Inferior parietal cortex (tissue), 1 donor: ENCODE measurements around the gene CBARP.
A peak's percentile ranks its signal among the peaks of the same experiment; 100 is the strongest.

Experiments used
- DNase-seq: peaks from one replicate; pipeline ENCODE4 v3.0.0-alpha.2; 2016; ENCODE audit errors: extremely low spot score

Gene CBARP

GRCh38 chr19:1239796-1240737 lies 2.3 kb upstream of the CBARP start:
- DNase-seq, result peak; percentile 85

- no peak for DNase-seq
Observed at GRCh38 chr19:1239420-1239795, 1.6 kb upstream of the CBARP start.

DNA sequence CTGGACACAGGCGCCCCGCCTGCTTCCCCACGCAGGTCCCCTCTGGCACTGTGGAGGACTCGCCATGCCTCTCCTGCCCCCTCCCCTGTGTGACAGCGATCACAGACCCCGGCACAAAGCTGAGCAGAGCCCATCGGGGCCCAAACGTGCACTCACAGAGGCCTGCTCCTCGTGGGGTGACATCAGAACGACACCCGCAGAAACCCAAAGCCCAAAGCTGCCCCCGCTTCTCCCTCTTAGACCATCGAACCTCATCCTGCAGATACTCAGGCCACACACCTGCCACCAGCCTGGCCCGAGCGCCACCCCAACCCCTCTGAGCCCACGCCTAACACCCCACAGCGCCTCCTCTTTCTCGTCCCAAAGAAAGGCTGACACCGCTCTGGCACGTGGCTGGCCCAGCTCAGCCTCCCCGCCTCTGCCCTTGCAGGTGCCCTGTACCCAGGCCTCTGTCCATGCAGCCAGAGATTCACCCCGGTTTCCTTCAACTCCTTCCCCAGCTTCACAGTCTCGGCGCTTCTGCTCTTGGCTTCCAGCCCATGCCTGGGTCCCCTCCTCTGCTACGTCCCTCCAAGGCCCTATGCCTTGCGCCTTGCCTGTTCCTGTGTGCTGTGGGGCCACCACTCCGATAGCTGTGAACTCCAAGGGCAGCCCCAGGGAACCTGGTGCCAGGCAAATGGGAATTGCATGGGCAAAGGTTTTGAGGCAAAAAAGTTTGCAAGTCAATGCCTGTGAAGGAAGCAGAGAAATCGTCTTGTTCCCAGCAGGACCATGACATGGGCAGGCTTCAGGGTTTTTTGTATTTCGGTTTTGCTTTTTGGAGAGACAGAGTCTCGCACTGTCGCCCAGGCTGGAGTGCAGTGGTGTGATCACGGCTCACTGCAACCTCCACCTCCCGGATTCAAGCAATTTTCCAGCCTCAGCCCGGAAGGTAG lies 831 bp upstream of the CBARP start:
- DNase-seq, result peak; percentile 16

GRCh38 chr19:1237027-1237659 lies 662 bp downstream of the CBARP start:
- DNase-seq, result no peak

GRCh38 chr19:1236576-1236975 lies 1.2 kb downstream of the CBARP start:
- no peak for DNase-seq

DNA sequence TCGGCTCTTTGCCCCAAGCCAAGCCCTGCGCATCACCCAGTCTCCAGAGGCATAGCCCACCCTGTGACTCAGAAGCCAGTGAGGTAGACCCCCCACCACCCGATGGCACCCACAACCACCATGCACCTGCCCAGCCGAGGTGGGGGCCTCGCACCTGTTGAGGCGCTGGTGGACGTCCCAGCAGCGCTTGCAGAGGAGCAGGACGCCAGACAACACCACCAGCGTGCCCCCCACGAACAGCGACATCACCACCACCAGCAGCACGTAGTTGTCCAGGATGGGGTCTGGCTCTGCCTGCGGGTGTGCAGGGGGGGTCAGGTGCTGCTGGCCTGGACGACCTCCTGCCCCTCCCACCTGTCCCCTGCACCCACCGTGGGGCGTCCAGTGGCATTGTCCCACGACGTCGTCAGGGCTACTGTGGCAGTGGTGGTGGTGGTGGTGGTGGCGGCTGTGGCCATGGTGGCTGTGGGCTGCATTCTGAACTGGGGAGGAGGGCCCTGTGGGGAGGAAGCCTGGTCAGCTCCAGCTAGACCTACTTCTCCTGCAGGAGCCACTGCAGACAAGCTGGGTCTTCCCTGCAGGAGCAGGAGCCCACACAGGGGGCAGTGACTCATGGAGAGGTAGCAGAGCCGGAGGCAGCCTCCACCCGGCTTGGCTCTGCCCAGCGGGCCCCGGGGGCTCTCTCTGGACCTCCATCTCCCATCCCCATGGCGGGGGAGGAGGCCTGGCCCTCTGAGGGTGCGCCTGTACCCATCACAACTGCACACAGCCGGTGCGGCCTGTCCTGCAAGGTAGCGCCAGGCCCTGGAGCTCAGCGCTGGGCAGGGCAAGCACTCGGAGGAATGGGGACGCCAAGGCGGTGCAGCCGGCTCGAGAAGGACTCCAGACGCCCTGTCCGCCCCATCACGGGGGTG lies 1.9 kb downstream of the CBARP start:
- DNase-seq, result no peak

DNA sequence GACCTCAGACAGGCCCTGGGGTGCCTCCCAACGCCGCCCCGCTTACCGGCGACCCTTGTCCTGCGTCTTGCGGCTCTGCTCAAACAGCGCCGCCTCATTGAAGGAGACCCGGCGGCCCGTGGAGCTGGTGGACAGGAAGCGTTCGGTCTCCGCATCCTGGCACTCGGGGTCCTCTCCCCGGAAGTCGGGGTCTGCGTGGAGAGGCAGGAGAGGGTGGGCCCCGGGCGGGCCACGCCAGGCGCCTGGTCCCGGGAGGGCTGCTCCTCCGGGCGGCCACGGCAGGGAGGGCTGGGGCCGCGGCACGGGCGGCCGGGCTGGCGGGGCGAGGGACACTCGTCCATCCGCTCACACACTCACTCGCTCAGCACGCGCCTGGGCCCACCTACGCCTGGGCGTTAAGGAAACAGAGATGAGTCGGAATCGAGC lies 2.8 kb downstream of the CBARP start:
- DNase-seq, result no peak

DNA sequence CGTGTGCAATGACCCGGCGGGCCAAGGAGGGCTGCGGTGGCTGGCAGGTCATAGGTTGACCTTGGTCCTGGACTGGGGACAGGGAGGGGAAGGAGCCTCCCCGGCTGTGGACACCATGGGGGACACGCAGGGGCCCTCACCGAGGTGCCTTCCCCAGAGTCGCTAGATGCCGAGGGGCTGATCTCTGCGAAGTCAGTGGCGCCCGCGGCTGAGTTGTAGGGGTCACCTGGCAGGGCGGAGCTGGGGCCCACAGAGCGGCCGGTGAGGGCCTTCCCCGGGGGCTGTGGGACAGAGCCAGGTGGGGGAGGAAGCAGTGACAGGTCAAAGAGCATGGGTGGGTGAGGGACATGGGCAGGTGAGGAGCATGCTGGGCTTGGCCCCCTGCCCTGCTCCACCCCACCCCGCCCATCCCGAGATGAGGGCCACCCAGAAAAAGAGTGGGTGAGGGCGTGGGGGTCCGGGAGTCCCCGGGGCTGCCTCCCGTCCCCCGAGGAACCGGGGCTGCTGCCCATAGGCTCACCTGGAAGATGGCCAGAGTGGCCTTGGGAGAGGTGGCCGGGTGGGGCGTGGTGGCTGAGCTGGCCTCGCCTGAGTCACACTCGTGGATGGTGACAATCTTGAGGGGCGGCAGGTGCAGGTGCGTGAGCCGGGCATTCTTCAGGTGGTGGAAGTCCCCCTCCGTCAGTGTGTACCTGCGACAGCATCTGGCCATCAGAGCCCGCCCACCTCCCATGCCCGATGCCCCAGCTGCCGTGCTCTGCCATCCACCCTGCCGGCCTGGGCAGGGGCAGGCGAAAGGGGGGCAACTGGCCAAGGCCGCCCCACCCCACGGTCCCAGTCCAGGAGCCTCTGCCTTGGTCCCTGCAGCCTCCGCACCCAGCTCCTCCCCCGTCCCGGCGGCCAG lies 3.5 kb downstream of the CBARP start:
- no peak for DNase-seq

DNA sequence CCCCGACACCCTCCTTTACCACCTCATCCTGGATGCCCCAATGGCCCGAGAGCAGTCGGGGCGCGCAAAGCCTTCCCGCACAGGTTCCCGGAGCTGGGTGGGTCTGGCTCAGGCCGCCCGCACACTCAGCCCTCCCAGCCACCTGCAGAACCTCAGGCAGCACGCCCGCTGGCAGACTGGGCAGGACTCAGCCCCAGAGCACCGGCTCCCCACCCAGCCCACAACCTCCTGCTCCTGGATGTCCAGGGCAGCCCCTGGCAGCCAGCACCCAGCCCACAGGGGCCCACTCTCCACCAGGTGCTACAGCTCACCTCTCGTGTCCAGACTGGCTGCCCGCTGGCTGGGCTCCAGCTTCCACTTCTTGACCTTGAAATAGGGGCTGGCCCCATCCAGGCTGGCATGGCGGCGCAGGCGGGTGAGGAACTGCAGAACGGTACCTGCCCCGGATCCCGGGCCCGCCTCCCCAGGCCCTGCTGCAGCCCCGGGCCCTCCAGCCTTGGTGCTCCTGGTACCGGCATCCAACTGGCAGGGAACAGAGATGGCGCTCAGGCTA lies 4.6 kb downstream of the CBARP start:
- DNase-seq, result no peak

GRCh38 chr19:1232652-1233072 lies 5.1 kb downstream of the CBARP start:
- no peak for DNase-seq

- DNase-seq, result no peak
Observed at GRCh38 chr19:1231729-1232637, 5.8 kb downstream of the CBARP start.

GRCh38 chr19:1230783-1231489 lies 6.9 kb downstream of the CBARP start:
- no peak for DNase-seq

GRCh38 chr19:1229924-1230782 lies 7.7 kb downstream of the CBARP start:
- DNase-seq, result no peak

DNA sequence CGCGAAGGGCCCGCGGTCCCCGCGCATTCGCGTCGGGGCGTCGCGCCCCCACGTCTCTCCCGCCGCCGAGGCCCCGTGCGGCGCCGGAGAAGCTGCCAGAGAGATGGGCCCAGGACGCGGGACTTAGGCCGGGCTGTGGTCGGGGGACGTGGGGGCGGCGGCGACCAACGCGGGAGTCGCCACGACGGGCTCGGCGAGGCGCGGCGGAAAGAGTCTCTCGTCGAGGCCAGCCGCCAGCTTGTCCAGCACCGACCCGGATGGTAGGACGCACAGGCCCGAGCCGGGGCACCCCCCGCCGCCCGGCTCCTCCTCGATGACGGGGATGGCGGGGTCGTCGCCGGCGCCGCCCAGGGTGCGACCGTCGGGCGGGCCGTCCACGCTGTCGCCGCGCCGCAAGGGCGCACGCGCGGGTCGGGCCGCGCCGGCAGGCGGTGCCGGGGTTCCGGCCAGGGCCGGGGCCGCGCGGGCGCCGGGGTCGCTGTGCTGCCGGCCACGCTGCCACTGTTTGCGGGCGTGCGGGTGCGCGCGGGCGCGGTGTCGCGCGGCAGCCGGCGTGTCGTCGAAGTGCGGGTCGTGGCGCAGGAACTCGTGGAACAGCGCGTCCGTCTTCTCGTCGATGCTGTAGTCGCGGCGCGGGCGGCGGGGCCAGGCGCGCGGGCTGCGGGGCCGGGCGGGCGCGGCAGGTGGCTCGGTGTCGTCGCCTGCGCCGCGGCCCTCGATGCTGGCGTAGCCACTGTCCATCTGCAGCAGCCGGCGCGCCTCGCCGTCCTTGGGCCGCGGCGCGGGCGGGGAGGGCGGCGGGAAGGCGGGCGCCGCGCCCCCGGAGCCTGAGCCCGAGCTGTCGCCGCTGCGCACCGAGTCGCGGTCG lies 8.5 kb downstream of the CBARP start:
- DNase-seq, result no peak

GRCh38 chr19:1228161-1228957 lies 9.4 kb downstream of the CBARP start:
- DNase-seq, result no peak
